Measurements from ENCODE around the gene RPUSD1.
"Not testable (repeated sequence)": the region's sequence is repeated elsewhere in the genome, so short reads cannot be mapped to it uniquely, and the experiment has no call there.

RPUSD1 gene, protein sequence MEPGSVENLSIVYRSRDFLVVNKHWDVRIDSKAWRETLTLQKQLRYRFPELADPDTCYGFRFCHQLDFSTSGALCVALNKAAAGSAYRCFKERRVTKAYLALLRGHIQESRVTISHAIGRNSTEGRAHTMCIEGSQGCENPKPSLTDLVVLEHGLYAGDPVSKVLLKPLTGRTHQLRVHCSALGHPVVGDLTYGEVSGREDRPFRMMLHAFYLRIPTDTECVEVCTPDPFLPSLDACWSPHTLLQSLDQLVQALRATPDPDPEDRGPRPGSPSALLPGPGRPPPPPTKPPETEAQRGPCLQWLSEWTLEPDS

DNA sequence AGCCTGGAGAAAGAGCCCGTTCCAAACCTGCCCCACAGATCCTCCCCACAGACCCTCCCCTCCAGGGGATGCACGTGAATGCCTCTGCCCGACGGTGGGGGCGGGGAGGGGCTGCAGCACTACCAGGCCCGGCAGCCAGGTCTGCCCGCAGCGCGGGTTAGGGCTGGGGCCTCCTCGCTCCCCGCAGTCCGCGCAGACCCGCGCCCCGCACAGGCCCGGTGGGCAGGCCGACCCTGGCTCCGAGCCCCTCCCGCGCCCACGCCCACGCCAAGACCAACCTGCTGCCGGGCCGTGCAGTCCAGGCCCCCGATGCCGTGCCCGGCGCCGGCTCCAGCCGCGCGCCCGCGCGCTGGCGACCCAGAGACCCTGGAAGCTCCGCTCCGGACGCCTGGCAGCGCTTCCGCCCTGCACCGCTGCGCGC is at the start of gene RPUSD1:
TSS of gene RPUSD1 (minus strand) at position 404 of the 421 bp plus-strand sequence. CDS start 644 bp downstream, outside the sequence.
- DNase-seq (ENCODE audit: low read depth) = no peak

DNA sequence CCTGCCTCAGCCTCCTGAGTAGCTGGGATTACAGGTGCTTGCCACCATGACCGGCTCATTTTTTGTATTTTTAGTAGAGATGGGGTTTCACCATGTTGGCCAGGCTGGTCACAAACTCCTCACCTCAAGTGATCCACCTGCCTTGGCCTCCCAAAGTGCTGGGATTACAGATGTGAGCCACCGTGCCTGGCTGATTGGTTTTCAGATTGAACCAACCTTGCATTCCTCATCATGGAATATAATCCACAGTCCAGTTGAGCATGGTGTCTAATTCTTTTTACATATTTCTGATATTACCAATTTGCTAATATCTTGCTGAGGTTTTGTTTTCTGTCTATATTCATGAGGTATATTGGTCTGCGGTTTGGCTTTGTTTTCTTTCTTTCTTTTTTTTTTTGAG is 48.6 kb upstream of the RPUSD1 start:
- not testable (repeated sequence) for DNase-seq (ENCODE audit: low read depth)

DNA sequence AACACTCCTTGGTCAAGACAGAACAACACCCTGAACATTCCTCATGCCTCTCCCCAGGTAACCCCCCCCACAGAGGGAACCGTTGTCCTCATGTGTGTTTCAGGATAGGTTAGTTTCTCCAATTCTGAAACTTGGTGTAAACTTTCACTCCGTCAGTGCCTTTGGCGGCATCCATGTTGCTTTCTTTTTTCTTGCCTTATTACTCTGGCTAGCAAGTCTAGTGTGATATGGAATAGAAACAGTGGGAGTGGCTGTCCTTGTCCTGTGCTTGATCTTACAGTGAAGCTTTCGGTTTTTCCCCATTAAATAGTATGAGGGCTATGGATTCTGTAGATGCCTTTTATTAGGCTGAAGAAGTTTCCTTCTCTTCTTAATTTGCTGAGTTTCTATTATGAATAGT is 48.0 kb upstream of the RPUSD1 start:
- no peak for DNase-seq (ENCODE audit: low read depth)

DNA sequence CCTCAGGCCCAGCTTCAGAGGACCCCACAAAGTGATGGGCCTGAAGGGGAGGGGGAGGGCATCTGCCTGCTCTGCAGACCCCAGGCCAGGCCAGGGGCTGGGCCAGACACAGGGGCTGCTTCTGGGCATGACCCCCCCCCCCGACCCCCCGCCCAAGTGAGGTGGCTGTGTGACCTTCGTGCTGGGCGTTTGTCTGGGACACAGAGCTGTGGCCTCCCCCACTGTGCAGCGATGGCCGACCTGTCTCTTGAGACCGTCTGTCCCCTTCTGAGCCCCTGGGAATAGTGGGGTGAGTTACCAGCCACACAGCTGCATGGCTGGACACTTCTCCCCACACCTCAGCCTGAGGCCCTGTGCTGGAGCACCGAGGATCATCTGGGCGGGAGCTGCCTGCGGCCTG is 47.2 kb upstream of the RPUSD1 start:
- no peak for DNase-seq (ENCODE audit: low read depth)

DNA sequence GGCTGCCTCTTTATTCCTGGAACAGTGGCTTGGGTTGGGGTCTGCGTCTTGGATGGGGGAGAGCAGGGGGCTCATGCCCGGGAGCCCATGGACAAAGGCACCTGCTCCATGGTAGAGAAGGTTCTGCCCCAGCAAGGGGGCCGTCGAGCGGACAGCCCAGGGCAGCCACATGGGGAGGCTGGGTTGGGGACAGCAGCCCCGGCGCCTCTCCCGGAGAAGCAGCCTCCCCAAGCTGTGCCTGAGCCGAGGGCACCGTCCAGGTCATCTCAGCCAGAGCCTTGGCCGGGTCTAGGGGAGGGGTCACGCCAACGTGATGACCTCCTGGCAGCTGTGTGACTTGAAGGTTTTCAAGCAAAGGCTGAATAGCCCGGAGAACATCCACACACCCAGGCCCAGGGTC is 45.2 kb upstream of the RPUSD1 start:
- no peak for DNase-seq (ENCODE audit: low read depth)

DNA sequence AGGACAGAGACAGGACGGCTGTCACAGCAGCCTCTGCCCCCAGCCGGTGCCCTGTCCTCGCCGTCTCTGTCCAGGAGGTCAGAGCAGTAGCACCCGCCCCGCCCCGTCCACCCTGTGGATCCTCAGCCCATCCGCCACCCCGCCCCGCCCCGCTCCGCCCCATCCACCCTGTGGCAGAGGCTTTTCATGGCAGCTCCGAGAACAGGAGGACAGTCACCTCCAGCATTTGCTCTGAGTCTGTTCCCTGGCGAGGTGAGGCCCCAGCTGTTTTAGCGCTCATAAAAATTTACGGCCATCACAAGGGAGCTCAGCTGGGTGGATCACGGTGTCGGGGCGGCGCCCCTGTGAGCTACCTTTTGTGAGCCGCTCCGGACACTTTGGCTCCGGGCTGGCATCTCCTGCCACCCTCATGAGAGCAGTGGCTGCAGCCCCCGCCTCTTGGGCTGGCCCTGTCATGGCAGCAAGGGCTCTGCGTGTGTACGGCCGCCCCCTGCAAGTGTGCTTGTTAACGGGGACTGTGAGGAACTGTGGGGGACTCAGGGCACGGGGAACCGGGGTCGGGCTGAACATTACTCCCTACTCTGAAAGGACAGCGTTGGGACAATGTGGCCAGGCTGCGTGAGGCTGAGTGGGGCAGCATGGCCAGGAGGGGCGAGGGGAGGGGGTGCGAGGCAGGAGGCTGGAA is 44.6 kb upstream of the RPUSD1 start:
- DNase-seq (ENCODE audit: low read depth) = no peak

DNA sequence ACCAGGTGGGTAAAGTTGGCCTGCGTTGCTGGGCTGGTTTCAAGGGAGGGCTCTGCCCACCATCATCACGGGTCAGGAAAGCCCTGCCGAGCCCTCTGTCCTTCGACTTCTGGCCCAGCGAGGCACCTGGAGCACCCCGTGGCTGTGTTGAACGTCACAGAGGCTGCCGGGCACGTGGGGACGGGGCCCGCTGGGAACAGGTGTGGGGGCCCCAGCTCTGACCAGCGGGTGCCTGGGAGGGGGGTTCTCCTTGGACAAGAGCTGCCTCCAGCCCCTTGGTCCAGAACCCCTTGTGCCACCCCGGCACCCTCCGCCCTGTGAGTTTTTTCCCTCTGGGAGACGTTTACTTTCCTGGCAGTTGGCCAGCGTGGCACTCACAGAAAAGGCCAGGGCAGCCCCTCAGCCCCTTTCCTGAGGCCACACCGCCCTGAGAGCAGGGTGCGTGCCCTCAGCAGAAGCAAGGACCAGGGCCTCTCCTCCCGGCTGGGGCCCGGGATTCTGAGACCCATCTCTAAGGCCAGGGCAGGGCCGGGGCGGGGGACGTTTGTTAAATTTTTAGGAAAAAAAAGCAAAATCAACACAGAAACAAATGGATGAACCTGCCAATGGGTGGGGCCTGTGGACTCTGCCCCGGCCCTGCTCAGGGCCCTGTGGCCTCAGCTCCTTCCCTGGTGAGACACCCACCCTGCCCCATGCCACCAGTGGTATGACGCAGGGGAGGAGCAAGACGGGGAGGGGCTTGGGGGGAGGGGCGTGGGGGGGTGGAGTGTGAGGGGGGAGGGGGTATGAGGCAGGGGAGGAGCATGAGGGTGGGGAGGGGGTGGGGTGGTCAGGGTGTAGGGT is 43.6 kb upstream of the RPUSD1 start:
- DNase-seq (ENCODE audit: low read depth) = no peak

DNA sequence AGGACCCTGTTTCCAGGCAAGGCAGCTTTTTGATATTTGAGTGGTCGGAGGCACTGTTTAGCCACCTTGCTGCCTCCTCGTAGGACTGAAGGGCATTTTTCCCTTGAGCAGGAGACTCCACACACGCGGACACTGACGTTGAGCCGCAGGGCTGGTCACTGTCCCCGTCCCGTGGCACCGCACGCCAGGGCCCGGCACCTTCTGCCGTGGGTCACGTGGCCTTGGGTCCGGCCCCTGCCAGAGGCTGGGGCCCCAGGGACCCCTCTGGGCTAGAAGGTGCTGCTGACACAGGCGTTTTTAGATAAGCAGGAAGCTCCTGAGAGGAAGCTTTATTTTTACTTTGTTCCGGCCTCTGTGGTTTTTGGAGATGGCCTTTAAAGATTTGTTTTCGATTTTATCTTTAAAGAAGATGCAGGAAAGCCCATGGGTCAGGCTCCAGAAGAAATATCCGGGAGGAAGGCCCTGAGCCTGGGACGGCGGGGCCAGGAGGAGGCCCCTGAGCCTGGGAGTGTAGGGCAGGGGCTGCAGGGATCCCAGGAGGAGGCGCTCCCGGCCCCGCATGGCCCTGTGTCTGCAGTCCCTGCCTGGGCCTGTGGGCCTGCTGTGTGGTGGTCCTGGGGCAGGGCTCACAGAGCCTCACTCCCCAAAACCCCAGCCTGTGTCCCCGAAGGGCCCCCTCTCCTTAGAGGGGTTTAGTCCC is 42.8 kb upstream of the RPUSD1 start:
- DNase-seq (ENCODE audit: low read depth) = no peak

DNA sequence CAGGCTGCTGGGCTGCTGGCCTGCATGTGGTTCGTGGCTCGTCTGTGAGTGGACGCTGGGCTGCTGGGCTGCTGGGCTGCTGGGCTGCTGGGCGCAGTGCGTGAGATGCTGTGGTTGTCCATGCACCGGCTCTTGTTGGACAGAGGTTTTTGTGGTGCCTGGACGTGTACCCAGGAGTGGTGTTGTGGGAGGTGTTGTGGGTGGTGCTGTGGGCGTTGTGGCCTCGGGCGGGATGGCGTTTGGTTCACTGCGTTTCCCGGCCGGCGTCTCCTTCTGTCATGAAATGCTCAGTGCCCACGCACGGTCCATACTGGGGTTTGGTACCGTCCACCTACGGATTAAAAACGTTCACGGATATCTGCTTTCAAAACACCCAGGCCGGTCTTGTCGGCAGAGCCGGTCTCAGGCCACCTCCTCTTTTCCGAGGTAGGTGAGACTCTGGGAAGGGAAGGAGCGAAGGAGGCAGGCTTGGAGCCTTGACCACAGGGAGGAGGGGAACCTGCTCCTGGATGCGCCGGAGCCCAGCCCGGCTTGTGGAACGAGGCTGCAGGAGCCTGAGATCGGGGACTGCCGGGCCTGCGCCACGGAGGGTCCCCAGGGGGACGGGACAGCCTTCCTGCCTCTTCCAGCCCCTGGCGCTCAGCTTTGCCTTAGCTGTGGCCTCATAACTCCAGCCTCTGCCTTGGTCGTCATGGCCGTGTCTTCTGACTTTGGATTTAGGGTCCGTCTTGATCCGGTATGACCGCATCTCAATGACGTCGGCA is 42.1 kb upstream of the RPUSD1 start:
- DNase-seq (ENCODE audit: low read depth) = no peak

DNA sequence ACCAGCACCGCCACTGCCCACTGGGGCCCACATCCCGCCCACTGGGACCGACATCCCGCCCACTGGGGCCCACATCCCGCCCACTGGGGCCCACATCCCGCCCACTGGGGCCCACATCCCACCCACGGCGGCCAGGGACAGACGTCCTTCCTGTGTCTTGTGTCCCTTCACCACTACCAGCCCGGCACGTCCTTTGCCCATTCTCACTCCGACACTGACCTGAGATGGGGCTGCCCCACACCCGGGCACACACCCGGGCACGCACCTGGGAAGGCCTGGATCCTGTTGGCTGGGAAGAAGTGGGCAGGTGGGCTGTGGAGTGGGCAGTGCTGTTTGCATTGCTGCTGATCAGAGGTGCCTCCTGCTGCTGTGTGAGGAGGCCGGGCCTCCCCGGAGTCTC is 40.7 kb upstream of the RPUSD1 start:
- no peak for DNase-seq (ENCODE audit: low read depth)

DNA sequence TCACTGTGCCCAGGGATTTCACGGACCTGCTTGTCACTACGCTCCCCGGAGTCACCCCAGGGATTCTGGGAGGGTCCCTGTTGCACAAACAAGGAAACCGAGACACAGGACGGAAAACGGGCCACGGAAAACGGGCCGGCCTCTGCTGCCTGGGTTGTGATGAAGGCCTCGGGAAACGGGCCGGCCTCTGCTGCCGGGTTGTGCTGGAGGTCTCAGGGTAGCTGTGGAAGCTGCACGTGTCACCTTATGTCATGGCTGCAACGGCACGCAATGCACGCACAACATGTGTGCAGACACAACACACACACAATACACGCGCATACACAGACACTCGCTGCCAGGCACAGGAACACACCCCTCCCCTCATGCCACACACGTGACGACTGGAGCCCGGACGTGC is 39.3 kb upstream of the RPUSD1 start:
- no peak for DNase-seq (ENCODE audit: low read depth)

DNA sequence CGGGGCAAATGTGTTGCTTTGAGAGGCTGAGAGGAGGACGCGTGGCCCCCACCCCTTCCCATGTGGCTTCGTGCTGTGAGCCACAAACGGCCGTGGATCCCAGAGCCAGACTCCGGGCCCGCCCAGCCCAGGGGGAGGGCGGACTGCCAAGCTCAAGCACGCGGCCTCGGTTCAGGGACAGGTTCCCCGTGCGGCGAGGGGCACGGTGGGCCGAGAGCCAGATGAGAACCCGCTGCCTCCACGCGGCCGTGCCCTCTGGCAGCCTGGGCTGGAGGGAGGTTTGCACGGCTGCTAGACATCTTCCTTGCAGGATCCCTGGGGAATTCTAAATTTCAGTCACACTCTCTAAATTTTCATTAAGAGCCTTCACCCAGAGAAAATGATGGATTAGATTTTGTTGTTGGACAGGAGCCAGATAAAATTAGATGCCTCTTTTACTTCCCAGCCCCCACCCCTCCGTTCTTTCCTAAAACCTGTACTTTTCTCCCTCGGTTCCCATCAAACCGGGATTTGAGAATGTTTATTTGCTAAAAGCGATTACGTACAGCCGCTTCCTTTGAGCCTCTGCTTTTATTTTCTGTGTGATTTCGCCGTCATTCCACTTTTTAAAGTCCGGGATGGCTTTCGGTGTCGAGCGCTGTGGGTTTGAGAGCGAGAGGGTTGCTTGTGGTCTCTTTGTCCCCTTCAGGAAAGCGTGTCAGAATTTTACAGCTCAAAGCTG is 37.3 kb upstream of the RPUSD1 start:
- DNase-seq (ENCODE audit: low read depth) = no peak

DNA sequence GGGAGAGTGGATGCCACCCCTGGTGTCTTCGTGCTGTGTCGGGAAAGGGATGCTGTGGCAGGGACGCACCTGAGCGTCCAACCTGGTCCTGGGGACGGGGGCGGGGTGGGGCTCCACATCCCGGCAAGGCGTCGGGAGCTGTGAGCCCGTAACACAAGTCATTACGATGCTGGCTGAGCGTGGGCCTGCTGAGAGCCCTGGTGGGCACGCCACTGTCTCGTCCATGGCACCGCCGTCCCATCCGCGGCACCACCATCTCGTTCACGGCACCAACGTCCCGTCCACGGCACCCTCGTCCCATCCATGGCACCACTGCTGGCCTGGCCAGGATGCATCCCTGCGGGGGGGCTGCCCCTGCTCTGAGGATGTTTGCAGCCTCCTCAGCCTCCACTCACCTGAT is 36.4 kb upstream of the RPUSD1 start:
- no peak for DNase-seq (ENCODE audit: low read depth)

DNA sequence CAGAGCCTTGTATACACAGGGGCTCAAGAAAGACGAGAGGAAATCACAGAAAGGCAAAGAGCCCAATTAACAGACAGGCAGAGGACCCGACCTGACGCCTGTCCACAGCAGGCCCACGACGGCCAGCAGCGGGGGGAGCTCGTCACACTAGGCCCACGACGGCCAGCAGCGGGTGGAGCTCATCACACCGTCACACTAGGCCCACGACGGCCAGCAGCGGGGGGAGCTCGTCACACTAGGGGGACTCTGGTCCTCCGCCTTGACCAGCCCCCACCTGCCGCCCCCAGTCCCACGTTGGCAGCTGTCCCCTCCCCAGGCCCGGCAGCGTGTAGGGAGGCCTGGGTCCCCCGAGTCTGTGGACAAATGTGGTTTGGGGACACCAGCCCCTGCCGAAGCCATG is 36.0 kb upstream of the RPUSD1 start:
- no peak for DNase-seq (ENCODE audit: low read depth)

DNA sequence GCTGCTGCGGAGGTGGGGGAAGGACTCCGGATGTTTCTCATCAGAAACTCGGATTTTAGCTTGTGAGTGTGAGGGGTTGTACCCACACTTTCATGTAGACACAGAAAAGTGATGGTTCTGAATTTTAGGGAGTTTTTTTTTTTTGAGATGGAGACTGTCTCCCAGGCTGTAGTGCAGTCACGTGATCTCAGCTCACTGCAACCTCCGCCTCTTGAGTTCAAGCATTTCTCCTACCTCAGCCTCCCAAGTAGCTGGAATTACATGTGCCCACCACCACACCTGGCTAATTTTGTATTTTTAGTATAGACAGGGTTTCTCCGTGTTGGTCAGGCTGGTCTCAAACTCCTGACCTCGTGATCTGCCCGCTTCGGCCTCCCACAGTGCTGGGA is 34.7 kb upstream of the RPUSD1 start:
- DNase-seq (ENCODE audit: low read depth) = no peak

DNA sequence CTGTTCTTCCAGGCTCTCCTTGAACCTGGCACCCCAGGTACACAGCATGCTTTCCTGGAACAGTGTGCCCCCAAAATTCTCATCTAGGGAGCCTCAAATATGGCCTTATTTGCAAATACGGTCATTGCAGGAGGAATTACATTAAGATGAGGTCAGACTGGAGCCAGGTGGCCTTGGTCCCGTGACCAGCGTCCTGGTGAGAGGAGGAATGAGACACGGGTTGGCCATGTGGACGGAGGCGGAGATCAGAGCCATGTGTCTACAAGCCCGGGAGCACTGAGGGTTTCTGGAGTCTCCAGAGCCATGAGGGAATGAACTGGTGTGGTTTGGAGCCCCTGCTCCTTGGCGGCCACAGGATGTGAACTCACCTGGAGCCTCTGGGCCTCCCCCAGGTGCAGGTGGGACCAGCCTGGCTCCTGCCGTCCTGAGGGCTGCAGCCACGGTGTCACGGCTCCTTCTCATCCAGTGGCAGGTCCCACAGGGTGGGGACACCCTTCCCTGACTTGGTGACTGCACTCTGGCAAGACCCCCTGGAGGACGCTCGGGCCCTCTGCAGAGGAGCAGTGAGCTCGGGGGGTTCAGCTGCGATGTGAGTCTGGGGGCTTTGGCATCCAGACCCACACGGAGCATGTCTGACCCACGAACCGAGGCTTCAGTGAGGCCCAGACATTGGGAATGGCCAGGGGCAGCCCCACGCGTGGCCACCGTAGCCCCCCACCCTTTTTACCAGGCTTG is 34.2 kb upstream of the RPUSD1 start:
- no peak for DNase-seq (ENCODE audit: low read depth)

DNA sequence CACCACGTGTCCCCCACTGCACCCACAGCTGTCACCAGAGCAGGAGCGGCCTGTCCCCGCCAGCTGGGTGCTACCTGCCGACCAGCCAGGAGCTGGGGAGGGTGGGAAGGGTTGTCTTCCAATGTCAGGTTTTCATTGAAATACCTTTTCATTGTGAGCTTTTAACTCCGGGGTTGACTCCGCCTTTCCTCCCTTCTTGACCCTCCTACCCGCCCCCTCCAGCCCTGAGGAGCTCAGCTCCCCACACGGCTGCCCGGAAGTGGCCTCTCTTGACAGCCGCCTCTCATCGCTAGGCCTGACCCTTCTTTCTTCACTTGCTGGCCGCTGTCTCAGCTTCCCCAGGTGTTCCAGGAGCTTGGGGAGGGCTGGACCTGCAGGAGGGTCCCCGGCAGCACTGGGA is 33.6 kb upstream of the RPUSD1 start:
- no peak for DNase-seq (ENCODE audit: low read depth)

DNA sequence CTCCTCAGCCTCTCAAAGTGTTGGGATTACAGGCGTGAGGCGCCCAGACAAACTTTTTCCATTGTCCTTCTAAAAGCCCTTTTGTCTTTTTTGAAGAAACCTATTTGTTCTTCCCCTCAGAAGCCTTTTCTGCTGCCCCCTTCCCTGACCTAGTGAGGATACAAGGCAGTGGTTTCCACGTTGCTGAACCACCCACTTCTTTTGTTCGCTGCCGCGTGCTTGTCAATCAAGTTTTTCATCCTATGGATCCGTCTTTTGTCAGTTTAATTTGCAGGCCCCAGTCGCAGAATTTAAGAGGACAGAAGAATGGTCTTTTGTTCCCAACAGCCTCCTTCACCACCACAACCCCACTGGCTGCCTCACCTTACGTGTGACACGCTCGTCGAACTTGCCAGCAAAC is 32.6 kb upstream of the RPUSD1 start:
- DNase-seq (ENCODE audit: low read depth) = no peak

DNA sequence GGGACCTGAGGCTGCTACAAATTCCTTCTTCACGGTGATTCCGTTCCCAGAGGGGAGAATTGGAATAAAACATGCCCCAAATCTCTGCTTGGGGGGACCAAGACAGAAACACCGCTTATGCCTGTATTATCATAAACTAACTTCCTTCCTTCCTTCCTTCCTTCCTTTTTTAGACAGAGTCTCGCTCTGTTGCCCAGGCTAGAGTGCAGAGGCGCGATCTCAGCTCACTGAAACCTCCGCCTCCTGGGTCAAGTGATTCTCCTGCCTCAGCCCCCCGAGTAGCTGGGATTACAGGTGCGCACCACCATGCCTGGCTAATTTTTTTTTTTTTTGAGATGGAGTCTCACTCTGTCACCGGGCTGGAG is 31.8 kb upstream of the RPUSD1 start:
- not testable (repeated sequence) for DNase-seq (ENCODE audit: low read depth)

DNA sequence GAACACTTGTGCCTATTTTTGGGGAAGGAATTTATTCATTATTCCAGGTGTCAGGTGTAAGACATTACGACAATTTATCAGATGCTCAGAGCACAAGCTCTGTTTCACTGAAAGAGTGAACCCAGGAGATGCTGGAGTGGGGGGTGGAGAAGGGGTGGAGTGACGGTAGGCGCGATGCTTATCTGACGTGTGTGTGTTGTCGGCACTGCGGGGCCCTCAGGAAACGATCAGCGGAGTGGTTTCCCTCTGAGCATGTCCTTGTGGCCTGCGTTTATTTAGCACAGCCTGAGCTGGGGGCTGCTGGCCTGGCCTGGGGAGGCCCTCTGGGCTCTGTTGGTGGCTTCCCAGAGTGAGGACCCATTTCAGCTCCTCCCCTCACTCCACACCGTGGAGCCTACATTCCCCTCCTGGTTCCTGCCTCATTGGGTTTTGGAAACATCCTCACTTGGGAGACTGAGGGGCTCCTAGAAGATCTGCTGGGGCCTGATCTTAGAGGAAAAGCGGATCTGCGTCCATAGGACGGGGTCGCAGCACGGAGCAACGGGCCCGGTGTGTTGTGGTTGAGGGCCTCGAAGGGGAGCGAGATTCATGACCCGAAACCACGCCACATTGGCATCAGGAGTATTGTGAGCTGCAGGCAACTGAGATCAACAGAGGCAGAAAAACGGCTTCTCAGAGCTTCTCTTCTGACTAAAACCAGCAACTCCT is 31.3 kb upstream of the RPUSD1 start:
- DNase-seq (ENCODE audit: low read depth) = no peak
